AG09309 (cell line): ENCODE results near the gene AKAP5.

Experiments
- DNase-seq: peaks from one replicate; pipeline ENCODE4 v3.0.0-alpha.2; 2010; ENCODE audit warnings: low read depth
- H3K4me3 ChIP-seq: 2 replicates; pipeline ENCODE4 v1.5.1; 2011; ENCODE audit warnings: mild to moderate bottlenecking, low read depth, low read length, moderate library complexity; ENCODE audit not compliant: control insufficient read depth
- TF ChIP-seq, protein P1 (sequence below): IDR thresholded peaks from 2 replicates; pipeline ENCODE4 v1.5.1; 2011; ENCODE audit warnings: mild to moderate bottlenecking, low read depth, low read length, inconsistent platforms; ENCODE audit not compliant: insufficient read depth, control insufficient read depth; ENCODE audit errors: missing control alignments

The AKAP5 gene

DNA sequence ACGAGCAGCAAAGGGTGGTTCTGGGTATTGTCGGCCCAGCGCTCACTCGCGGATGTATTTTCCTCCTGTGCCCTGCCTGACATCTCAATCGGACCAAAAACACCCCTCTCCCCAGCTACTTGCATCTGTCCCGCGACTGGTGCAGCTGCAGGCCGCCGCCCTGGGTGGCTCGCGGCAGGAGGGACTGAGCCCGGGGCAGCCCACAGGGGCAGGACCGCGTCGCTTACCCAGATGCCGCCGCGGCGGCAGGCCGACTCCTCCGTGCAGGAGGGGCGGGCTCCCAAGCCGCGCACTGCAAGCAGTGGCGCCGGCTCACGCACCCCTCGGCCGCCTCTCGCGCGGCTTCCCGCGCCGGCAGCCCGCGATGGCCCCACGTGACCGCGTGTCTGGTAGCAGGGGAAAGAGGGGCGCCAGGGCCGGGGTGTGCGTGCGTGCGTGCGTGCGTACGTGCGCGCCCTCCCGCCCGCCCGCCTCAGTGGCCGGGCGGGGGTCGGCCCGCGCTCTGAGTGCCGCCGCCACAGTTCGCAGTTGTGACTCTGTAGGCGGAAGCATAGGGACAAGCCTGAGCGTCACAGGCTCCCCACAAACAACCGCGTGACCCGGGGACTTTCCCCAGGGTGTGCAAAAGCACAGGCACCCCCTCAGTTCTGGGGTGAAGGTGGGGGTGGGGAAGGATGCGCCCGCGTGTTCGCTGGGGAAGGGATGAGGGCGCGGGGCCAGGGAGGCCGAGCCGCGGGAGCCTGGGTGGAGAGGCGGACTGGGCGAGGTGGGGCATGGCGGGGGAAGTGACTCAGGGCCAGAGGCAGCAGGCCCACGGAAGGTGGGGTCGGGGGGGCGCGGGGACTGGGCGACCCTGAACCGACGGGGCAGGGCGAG, 38.4 kb downstream of the AKAP5 start, which contains the start of gene ZBTB25:
Gene ZBTB25, minus strand, starts transcription at position 405 of the 876 bp plus-strand sequence. CDS start 13,305 bp downstream, outside the sequence.
- TF ChIP-seq, protein P1, sequence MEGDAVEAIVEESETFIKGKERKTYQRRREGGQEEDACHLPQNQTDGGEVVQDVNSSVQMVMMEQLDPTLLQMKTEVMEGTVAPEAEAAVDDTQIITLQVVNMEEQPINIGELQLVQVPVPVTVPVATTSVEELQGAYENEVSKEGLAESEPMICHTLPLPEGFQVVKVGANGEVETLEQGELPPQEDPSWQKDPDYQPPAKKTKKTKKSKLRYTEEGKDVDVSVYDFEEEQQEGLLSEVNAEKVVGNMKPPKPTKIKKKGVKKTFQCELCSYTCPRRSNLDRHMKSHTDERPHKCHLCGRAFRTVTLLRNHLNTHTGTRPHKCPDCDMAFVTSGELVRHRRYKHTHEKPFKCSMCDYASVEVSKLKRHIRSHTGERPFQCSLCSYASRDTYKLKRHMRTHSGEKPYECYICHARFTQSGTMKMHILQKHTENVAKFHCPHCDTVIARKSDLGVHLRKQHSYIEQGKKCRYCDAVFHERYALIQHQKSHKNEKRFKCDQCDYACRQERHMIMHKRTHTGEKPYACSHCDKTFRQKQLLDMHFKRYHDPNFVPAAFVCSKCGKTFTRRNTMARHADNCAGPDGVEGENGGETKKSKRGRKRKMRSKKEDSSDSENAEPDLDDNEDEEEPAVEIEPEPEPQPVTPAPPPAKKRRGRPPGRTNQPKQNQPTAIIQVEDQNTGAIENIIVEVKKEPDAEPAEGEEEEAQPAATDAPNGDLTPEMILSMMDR = no peak
- H3K4me3 ChIP-seq = peak within 1 kb of the TSS; percentile 70
- DNase-seq = peak; percentile 73

DNA sequence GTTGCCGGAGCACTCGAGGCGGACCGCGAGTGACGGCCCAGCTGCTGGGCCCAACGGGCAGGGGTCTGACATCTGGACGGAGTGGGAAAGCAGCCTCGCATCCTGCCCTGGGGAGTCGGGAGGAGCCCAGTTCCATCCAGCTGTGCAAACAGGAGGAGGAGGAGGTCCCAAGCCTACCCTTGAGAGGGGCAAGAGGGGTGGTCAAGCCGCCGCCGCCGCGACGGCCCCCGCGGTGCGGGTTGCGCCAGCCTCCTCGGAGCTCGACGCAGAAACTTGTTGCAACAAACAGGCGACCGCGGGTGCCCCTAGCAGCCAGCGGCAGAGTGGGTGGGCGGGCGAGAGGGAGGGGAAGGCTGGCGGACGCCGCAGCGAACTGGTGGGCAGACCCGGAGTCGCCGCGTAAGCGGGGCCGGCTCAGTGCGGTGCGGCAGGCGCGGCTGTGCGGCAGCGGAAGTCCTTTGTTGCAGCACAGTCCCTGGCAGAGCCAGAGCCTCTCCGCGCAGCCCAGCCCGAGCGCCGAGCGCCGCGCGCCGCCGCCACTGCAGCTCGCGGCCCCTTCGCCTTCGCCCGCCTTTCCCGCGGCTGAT, 39.1 kb downstream of the AKAP5 start, which contains the start of gene ZBTB1:
Gene ZBTB1, plus strand, starts transcription at position 461 of the 587 bp plus-strand sequence. CDS start 16,735 bp downstream, outside the sequence.
- peak; percentile 67 for DNase-seq
- H3K4me3 ChIP-seq = peak within 1 kb of the TSS; percentile 70
- TF ChIP-seq, protein P1 = no peak

DNA sequence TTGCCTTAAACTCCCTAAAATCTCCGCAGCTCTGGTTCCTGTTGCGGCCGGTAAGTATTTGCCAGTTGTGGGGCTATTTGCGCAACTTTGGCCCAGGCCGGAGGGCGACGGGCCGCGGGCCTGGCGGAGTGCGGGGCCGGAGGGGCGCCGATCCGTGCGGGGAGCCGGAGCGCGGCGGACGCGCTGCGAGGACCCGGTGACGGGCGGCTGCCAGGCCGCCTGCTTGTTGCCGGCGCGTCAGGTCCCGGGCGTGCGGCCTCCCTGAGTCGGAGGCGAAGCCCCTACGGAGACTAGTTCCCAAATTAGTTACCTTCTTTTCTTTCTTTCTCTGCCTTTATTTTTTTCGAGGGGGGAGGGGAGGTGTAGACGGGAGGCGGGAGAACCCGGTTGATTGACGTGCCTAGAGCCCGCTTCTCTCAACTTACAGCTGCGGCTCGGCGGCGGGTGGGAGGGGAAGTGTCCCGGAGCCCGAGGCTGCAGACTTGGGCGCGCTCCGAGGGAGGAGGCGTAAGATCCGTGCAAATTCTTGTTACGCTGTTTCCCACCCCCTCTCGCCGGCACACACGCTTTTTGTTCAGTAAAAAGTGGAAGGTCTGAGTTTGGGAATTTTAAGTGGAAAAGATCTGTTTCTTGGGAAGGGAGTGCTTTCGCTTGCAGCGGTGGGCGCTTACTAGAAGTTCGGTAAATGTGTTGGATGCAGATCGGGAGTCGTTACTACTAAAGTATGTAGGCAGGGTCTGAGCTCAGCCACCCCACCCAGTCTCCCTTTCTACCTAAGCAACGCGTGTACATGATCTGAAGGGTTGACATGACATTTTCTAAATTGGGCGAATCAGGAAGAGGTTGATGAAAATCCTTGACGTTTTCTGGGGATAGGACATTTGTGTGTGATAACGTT, 39.8 kb downstream of the AKAP5 start:
- peak; percentile 42 for DNase-seq
- peak overlapping the region; percentile 70 for H3K4me3 ChIP-seq

DNA sequence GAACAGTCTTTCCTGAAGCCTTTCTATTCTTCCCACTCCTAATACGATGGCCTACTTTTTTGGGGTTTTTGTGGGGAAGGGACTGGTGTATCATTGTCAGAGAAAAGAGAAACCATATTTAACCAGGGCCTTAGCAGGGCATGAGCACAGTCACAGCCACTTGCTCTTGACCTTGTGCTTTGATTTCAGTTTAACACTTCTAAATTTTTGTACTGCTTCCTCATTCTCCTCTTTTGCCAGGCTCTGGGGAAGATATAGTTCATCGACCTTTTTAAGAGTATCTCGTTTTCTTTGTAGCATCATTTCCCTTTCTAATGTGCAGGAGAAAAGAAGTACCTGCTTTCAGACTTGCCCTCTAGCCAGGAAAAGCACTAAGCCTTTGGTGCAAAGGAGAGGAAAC, 41.4 kb downstream of the AKAP5 start:
- TF ChIP-seq, protein P1 = no peak
- no peak for DNase-seq
- H3K4me3 ChIP-seq = peak overlapping the region; percentile 19

More for the DNA sequence above, 39.8 kb downstream of the AKAP5 start:
- TF ChIP-seq, protein P1 = no peak

DNA sequence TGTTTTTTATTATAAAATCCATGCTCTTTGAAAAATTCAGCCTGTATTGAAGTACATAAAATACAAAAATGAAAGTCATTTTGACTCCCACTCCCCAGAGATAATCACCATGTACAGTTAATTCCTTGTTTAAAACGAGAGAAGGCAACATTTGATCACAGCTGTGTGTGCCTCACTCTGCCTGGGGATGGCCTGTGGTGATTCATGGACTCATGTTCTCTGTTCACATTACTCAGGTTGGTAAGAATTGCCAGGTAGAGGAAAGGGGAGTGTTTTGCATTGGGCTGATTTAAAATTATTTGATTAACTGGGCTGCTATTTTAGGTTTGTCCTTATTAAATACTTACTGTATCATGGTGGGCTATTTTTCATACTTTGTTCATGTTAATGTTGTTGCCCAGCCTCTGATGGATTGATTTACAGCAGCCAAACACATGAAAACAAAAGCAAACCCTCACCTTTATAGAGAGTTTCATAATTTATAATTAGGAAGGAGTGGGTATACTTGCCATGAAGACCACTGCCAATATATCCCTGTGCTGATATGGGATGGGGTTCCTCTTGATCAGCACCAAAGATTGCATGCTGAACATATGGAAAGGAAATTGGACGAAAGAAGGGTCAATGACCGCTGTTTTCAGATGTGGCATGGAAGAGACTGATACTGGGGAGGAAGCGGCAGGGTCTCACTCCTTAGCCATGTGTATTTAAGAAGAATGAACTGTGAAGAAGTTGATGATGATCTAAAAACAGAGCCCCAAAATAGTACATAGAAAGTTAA, 42.3 kb downstream of the AKAP5 start:
- TF ChIP-seq, protein P1 = no peak
- H3K4me3 ChIP-seq = no peak overlapping the region; the same call in 1 of the 2 replicates
- no peak for DNase-seq
